Activated T-cell treated with anti-CD3 and anti-CD28 coated beads, Interleukin-2, amount 50 U/mL, for 48 hours (primary cell): Measurements from ENCODE around the gene PHTF1.
"Not testable (repeated sequence)": the region's sequence is repeated elsewhere in the genome, so short reads cannot be mapped to it uniquely, and the experiment has no call there.

Experiments used
- DNase-seq, 2 experiments: peaks; one replicate each; pipeline ENCODE4 v3.0.0-alpha.2; 2020

PHTF1 gene

GRCh38 chr1:113717506-113717905 is 41.8 kb downstream of the PHTF1 start:
- DNase-seq: not testable (repeated sequence)

- DNase-seq: no peak
Measured at GRCh38 chr1:113714606-113715269, 44.5 kb downstream of the PHTF1 start.

GRCh38 chr1:113701429-113701828 is 57.9 kb downstream of the PHTF1 start:
- no peak for DNase-seq

GRCh38 chr1:113694910-113695309 is 64.4 kb downstream of the PHTF1 start:
- DNase-seq: no peak

- DNase-seq: no peak
Measured at GRCh38 chr1:113692824-113693431, 66.4 kb downstream of the PHTF1 start.

- no peak for DNase-seq
Measured at GRCh38 chr1:113692342-113692741, 66.9 kb downstream of the PHTF1 start.

- no peak for DNase-seq
Measured at GRCh38 chr1:113691184-113691583, 68.1 kb downstream of the PHTF1 start.

- DNase-seq: no peak
Measured at GRCh38 chr1:113686891-113687618, 72.2 kb downstream of the PHTF1 start.

GRCh38 chr1:113684153-113684541 is 75.1 kb downstream of the PHTF1 start:
- no peak for DNase-seq

- no peak for DNase-seq
Measured at GRCh38 chr1:113683384-113684152, 75.7 kb downstream of the PHTF1 start.

GRCh38 chr1:113681596-113682337 is 77.5 kb downstream of the PHTF1 start:
- DNase-seq: no peak

- DNase-seq: no peak
Measured at GRCh38 chr1:113678159-113678469, 81.2 kb downstream of the PHTF1 start.

- DNase-seq: no peak
Measured at GRCh38 chr1:113677250-113678158, 81.8 kb downstream of the PHTF1 start.

GRCh38 chr1:113676524-113676923 is 82.8 kb downstream of the PHTF1 start:
- DNase-seq: no peak

- no peak for DNase-seq
Measured at GRCh38 chr1:113675302-113675701, 84.0 kb downstream of the PHTF1 start.

- no peak for DNase-seq
Measured at GRCh38 chr1:113674591-113674990, 84.7 kb downstream of the PHTF1 start.

GRCh38 chr1:113672491-113672890 is 86.8 kb downstream of the PHTF1 start:
- no peak for DNase-seq

GRCh38 chr1:113670650-113671049 is 88.6 kb downstream of the PHTF1 start:
- DNase-seq: no peak

- no peak for DNase-seq
Measured at GRCh38 chr1:113669988-113670387, 89.3 kb downstream of the PHTF1 start.

GRCh38 chr1:113666126-113666525 is 93.2 kb downstream of the PHTF1 start:
- no peak for DNase-seq

- DNase-seq: no peak
Measured at GRCh38 chr1:113665071-113665470, 94.2 kb downstream of the PHTF1 start.
